HEK293 (cell line): ENCODE results near the gene PHLPP2.

Source experiments
- CTCF ChIA-PET: fragments of 350-600 bp; formaldehyde crosslinking; extraction: SDS; loops from one replicate; lab custom pipeline; 2021; ENCODE audit warnings: antibody characterized with exemption; lab: Yijun Ruan, JAX
- POLR2A ChIA-PET: fragments of 300-600 bp; formaldehyde crosslinking; extraction: SDS; loops from one replicate; lab custom pipeline; 2020; ENCODE audit warnings: antibody characterized with exemption, inconsistent platforms; lab: Yijun Ruan, JAX
- H3K27ac ChIP-seq: fragments of 200-500 bp; sonication (Bioruptor generic); 2 replicates; pipeline ENCODE4 v1.5.1; 2014; ENCODE audit warnings: low read depth, low read length, control low read depth, inconsistent platforms; ENCODE audit errors: extremely low read depth
- H3K36me3 ChIP-seq, 2 experiments: fragments of 200-500 bp in 1 of 2; sonication (Bioruptor generic) in 1 of 2; 1 replicate in 1 of 2; 2 replicates in 1 of 2; pipeline ENCODE4 v1.5.1; 2014 to 2017; ENCODE audit warnings: inconsistent platforms in 2 of 2, low read length in 2 of 2; ENCODE audit not compliant: control insufficient read depth in 2 of 2, insufficient read depth in 1 of 2
- H3K4me1 ChIP-seq: fragments of 200-500 bp; sonication (Bioruptor generic); 2 replicates; pipeline ENCODE4 v1.5.1; 2014; ENCODE audit warnings: mild to moderate bottlenecking, low read length, inconsistent platforms; ENCODE audit not compliant: control insufficient read depth, insufficient read depth
- H3K4me3 ChIP-seq: 2 replicates; pipeline ENCODE4 v1.5.1; 2011; ENCODE audit warnings: low read depth, mild to moderate bottlenecking, control low read depth, low read length, moderate library complexity
- H3K9me3 ChIP-seq: fragments of 200-500 bp; sonication (Bioruptor generic); 2 replicates; pipeline ENCODE4 v1.5.1; 2014; ENCODE audit warnings: low read depth, low read length, inconsistent platforms; ENCODE audit not compliant: control insufficient read depth, insufficient read depth
- KLF16 ChIP-seq: fragments of 450-650 bp; formaldehyde crosslinking; IDR thresholded peaks from 2 replicates; pipeline ENCODE4 v1.5.1; 2017; ENCODE audit warnings: missing biosample characterization, missing genetic modification characterization
- MEIS1 ChIP-seq: sonication (generic); formaldehyde crosslinking; IDR thresholded peaks from 2 replicates; pipeline ENCODE4 v1.8.1; 2022; ENCODE audit warnings: missing genetic modification reagents, mild to moderate bottlenecking, borderline replicate concordance
- ZNF138 ChIP-seq: fragments of 450-650 bp; formaldehyde crosslinking; IDR thresholded peaks from 2 replicates; pipeline ENCODE4 v1.5.1; 2016; ENCODE audit warnings: missing biosample characterization, missing genetic modification characterization, borderline replicate concordance
- ZNF169 ChIP-seq: fragments of 450-650 bp; formaldehyde crosslinking; IDR thresholded peaks from 2 replicates; pipeline ENCODE4 v1.5.1; 2016; ENCODE audit warnings: missing biosample characterization, missing genetic modification characterization
- ZNF335 ChIP-seq: fragments of 450-650 bp; formaldehyde crosslinking; conservative IDR thresholded peaks from 2 replicates; pipeline ENCODE4 v1.5.1; 2016; ENCODE audit warnings: missing biosample characterization, missing genetic modification characterization
- ZNF37A ChIP-seq: fragments of 450-650 bp; IDR thresholded peaks from 2 replicates; pipeline ENCODE4 v1.5.1; 2018; ENCODE audit warnings: missing biosample characterization, missing genetic modification characterization
- ZNF548 ChIP-seq: fragments of 450-650 bp; formaldehyde crosslinking; IDR thresholded peaks from 2 replicates; pipeline ENCODE4 v1.5.1; 2016; ENCODE audit warnings: missing biosample characterization, missing genetic modification characterization
- ZNF654 ChIP-seq: fragments of 450-650 bp; formaldehyde crosslinking; IDR thresholded peaks from 2 replicates; pipeline ENCODE4 v1.5.1; 2016; ENCODE audit warnings: low read depth, missing biosample characterization, missing genetic modification characterization
- ZNF776 ChIP-seq: fragments of 450-650 bp; formaldehyde crosslinking; IDR thresholded peaks from 2 replicates; pipeline ENCODE4 v1.5.0; 2017; ENCODE audit warnings: missing biosample characterization, missing genetic modification characterization, borderline replicate concordance
- ZSCAN23 ChIP-seq: fragments of 450-650 bp; formaldehyde crosslinking; IDR thresholded peaks from 2 replicates; pipeline ENCODE4 v1.5.1; 2016; ENCODE audit warnings: missing biosample characterization, missing genetic modification characterization
- TF ChIP-seq, protein P1 (sequence below): fragments of 450-650 bp; formaldehyde crosslinking; IDR thresholded peaks from 2 replicates; pipeline ENCODE4 v1.5.1; 2017; ENCODE audit warnings: missing biosample characterization, mild to moderate bottlenecking, missing genetic modification characterization, moderate library complexity
- TF ChIP-seq, protein P2 (sequence below): sonication (generic); formaldehyde crosslinking; IDR thresholded peaks from 2 replicates; pipeline ENCODE4 v1.8.1; 2022; ENCODE audit warnings: mild to moderate bottlenecking, moderate library complexity, missing genetic modification reagents
- TF ChIP-seq, protein P3 (sequence below): fragments of 450-650 bp; formaldehyde crosslinking; IDR thresholded peaks from 2 replicates; pipeline ENCODE4 v1.5.1; 2016; ENCODE audit warnings: missing biosample characterization, missing genetic modification characterization
- TF ChIP-seq, protein P4 (sequence below): fragments of 450-650 bp; formaldehyde crosslinking; IDR thresholded peaks from 2 replicates; pipeline ENCODE4 v1.5.1; 2016; ENCODE audit warnings: missing biosample characterization, missing genetic modification characterization
- TF ChIP-seq, protein P5 (sequence below): IDR thresholded peaks from 2 replicates; pipeline ENCODE4 v1.6.1; 2011; ENCODE audit warnings: mild to moderate bottlenecking, low read depth, low read length, borderline replicate concordance
- TF ChIP-seq, protein P6 (sequence below): fragments of 450-650 bp; formaldehyde crosslinking; IDR thresholded peaks from 2 replicates; pipeline ENCODE4 v1.5.1; 2017; ENCODE audit warnings: missing biosample characterization, missing genetic modification characterization

PHLPP2 gene

DNA sequence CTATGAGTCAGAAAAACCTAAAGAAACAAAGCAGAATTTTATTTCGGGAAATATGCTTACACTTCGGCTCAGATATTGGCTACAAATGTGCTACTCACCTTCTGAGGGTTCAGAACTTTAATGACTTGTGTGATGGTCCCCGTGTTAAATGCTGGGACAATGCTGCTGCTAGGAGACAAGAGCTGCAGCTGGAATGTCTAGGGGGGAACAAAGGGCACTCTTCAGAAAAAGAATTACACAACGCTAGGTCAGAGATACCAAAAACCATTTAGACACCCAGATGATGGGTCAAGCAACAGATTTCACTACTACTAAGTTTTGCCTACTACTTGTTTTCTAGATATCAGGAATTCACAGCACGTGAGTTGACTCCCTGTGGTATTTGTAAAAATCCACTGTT is 10.0 kb upstream of the PHLPP2 start (continued):
- TF ChIP-seq, protein P1, sequence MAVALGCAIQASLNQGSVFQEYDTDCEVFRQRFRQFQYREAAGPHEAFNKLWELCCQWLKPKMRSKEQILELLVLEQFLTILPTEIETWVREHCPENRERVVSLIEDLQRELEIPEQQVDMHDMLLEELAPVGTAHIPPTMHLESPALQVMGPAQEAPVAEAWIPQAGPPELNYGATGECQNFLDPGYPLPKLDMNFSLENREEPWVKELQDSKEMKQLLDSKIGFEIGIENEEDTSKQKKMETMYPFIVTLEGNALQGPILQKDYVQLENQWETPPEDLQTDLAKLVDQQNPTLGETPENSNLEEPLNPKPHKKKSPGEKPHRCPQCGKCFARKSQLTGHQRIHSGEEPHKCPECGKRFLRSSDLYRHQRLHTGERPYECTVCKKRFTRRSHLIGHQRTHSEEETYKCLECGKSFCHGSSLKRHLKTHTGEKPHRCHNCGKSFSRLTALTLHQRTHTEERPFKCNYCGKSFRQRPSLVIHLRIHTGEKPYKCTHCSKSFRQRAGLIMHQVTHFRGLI (tag by site-specific recombination): no peak
- TF ChIP-seq ZNF169 (tag by site-specific recombination): no peak
- no peak for TF ChIP-seq ZNF138 (tag by site-specific recombination)
- TF ChIP-seq, protein P2, sequence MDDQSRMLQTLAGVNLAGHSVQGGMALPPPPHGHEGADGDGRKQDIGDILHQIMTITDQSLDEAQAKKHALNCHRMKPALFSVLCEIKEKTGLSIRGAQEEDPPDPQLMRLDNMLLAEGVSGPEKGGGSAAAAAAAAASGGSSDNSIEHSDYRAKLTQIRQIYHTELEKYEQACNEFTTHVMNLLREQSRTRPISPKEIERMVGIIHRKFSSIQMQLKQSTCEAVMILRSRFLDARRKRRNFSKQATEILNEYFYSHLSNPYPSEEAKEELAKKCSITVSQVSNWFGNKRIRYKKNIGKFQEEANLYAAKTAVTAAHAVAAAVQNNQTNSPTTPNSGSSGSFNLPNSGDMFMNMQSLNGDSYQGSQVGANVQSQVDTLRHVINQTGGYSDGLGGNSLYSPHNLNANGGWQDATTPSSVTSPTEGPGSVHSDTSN (CRISPR knock-in tag): no peak
- TF ChIP-seq, protein P3, sequence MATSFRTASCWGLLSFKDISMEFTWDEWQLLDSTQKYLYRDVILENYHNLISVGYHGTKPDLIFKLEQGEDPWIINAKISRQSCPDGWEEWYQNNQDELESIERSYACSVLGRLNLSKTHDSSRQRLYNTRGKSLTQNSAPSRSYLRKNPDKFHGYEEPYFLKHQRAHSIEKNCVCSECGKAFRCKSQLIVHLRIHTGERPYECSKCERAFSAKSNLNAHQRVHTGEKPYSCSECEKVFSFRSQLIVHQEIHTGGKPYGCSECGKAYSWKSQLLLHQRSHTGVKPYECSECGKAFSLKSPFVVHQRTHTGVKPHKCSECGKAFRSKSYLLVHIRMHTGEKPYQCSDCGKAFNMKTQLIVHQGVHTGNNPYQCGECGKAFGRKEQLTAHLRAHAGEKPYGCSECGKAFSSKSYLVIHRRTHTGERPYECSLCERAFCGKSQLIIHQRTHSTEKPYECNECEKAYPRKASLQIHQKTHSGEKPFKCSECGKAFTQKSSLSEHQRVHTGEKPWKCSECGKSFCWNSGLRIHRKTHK (tag by site-specific recombination): no peak
- no peak for TF ChIP-seq ZNF37A (tag by site-specific recombination)
- TF ChIP-seq ZNF654 (tag by site-specific recombination): no peak

DNA sequence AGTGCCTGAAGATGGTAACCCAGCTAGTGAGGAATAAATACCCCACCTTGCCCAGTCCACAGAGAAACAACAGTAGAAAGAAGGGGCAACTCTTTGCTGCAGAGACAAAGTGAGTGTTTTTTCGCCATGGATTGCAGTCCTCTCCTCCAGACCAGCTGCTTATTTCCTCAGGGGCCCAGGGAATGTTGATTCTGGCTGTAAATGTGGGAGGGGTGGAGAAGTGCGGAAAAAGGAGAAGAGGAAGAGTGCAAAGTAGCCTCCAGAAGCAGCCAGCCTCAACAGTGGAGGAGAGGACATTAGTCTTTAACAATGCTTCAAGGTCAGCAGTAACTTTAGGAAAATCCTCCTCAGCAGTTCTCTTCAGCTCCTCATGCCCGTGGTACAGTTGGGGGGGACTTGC is 8.1 kb upstream of the PHLPP2 start:
- H3K36me3 ChIP-seq: peaks cover 17 to 68% of the 10 kb centered on the region in 2 experiments
- ChIA-PET POLR2A (interaction anchor here (0.5 kb wide), 1 partner anchor 17 kb away, joined by 3 read pairs; no protein-coding TSS in a partner anchor), CTCF (no interaction called here)
- H3K27ac ChIP-seq: no peak overlapping the region
- H3K4me3 ChIP-seq: no peak overlapping the region
- no peaks in the 10 kb centered on the region for H3K9me3 ChIP-seq
- TF ChIP-seq ZNF776 (tag by site-specific recombination) (no peak), ZSCAN23 (tag by site-specific recombination) (no peak), ZNF548 (no peak), KLF16 (tag by site-specific recombination) (no peak), ZNF335 (tag by site-specific recombination) (no peak), MEIS1 (CRISPR knock-in tag) (no peak)
- TF ChIP-seq, protein P4, sequence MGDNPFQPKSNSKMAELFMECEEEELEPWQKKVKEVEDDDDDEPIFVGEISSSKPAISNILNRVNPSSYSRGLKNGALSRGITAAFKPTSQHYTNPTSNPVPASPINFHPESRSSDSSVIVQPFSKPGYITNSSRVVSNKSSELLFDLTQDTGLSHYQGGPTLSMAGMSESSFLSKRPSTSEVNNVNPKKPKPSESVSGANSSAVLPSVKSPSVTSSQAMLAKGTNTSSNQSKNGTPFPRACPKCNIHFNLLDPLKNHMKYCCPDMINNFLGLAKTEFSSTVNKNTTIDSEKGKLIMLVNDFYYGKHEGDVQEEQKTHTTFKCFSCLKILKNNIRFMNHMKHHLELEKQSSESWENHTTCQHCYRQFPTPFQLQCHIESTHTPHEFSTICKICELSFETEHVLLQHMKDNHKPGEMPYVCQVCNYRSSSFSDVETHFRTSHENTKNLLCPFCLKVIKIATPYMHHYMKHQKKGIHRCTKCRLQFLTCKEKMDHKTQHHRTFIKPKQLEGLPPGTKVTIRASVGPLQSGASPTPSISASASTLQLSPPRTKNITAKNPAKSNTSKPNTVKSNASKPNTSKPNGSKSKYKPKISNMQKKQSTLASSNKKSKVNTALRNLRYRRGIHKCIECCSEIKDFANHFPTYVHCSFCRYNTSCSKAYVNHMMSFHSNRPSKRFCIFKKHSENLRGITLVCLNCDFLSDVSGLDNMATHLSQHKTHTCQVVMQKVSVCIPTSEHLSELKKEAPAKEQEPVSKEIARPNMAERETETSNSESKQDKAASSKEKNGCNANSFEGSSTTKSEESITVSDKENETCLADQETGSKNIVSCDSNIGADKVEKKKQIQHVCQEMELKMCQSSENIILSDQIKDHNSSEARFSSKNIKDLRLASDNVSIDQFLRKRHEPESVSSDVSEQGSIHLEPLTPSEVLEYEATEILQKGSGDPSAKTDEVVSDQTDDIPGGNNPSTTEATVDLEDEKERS (tag by site-specific recombination): no peak
- TF ChIP-seq, protein P5, sequence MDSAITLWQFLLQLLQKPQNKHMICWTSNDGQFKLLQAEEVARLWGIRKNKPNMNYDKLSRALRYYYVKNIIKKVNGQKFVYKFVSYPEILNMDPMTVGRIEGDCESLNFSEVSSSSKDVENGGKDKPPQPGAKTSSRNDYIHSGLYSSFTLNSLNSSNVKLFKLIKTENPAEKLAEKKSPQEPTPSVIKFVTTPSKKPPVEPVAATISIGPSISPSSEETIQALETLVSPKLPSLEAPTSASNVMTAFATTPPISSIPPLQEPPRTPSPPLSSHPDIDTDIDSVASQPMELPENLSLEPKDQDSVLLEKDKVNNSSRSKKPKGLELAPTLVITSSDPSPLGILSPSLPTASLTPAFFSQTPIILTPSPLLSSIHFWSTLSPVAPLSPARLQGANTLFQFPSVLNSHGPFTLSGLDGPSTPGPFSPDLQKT: no peak
- TF ChIP-seq, protein P6, sequence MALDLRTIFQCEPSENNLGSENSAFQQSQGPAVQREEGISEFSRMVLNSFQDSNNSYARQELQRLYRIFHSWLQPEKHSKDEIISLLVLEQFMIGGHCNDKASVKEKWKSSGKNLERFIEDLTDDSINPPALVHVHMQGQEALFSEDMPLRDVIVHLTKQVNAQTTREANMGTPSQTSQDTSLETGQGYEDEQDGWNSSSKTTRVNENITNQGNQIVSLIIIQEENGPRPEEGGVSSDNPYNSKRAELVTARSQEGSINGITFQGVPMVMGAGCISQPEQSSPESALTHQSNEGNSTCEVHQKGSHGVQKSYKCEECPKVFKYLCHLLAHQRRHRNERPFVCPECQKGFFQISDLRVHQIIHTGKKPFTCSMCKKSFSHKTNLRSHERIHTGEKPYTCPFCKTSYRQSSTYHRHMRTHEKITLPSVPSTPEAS (tag by site-specific recombination): no peak
- no peaks in the 10 kb centered on the region for H3K4me1 ChIP-seq
